Neural progenitor cell (in vitro differentiated cells): Measurements from ENCODE around the gene SLC4A1AP. TPM values are rescaled to one million over a fixed set of nuclear protein-coding genes. Genes with fewer than 3 reads are reported as not detected.
A peak's percentile ranks its signal among the peaks of the same experiment; 100 is the strongest.

ENCODE experiments used
- DNase-seq: peaks from one replicate; pipeline ENCODE4 v3.0.0-alpha.2; 2016; ENCODE audit warnings: low spot score
- H2AFZ ChIP-seq: fragments of 200-600 bp; sonication (generic); replicated peaks from 2 replicates; pipeline ENCODE4 v1.6.1; 2016; ENCODE audit warnings: antibody characterized with exemption
- H3F3A ChIP-seq: fragments of 200-600 bp; sonication (generic); 2 replicates; pipeline ENCODE4 v1.6.1; 2016; ENCODE audit warnings: antibody characterized with exemption, low read depth
- H3K27ac ChIP-seq: fragments of 200-600 bp; sonication (generic); 2 replicates; pipeline ENCODE4 v1.5.1; 2016; ENCODE audit warnings: mild to moderate bottlenecking
- H3K27me3 ChIP-seq: fragments of 200-600 bp; sonication (generic); 2 replicates; pipeline ENCODE4 v1.6.1; 2016; ENCODE audit warnings: mild to moderate bottlenecking, moderate library complexity
- H3K36me3 ChIP-seq: fragments of 200-600 bp; sonication (generic); 2 replicates; pipeline ENCODE4 v1.5.1; 2016
- H3K4me1 ChIP-seq: fragments of 200-600 bp; sonication (generic); 2 replicates; pipeline ENCODE4 v1.6.1; 2016; ENCODE audit warnings: mixed run types
- H3K4me2 ChIP-seq: fragments of 200-600 bp; sonication (generic); 2 replicates; pipeline ENCODE4 v1.6.1; 2016
- H3K4me3 ChIP-seq: fragments of 200-600 bp; sonication (generic); 2 replicates; pipeline ENCODE4 v1.5.1; 2016
- H3K79me2 ChIP-seq: fragments of 200-600 bp; sonication (generic); 2 replicates; pipeline ENCODE4 v1.6.1; 2016; ENCODE audit warnings: low read depth
- H3K9ac ChIP-seq: fragments of 200-600 bp; sonication (generic); 2 replicates; pipeline ENCODE4 v1.6.1; 2016
- H3K9me3 ChIP-seq: fragments of 200-600 bp; sonication (generic); 2 replicates; pipeline ENCODE4 v1.5.1; 2016; ENCODE audit warnings: low read depth
- H4K20me1 ChIP-seq: fragments of 200-600 bp; sonication (generic); 2 replicates; pipeline ENCODE4 v1.6.1; 2016; ENCODE audit warnings: low read depth
- H3K27ac Mint-ChIP-seq: 3 replicates; pipeline ENCODE4 v1.8.0; 2021; ENCODE audit warnings: mixed read lengths
- H3K27me3 Mint-ChIP-seq: 2 replicates; pipeline ENCODE4 v1.8.0; 2022; ENCODE audit warnings: low read depth, mild to moderate bottlenecking, inconsistent platforms, moderate library complexity, mixed read lengths; ENCODE audit not compliant: insufficient read depth
- H3K36me3 Mint-ChIP-seq: 3 replicates; pipeline ENCODE4 v1.8.0; 2021; ENCODE audit warnings: mixed read lengths
- H3K4me1 Mint-ChIP-seq: 3 replicates; pipeline ENCODE4 v1.8.0; 2021; ENCODE audit warnings: mixed read lengths
- H3K4me3 Mint-ChIP-seq: 3 replicates; pipeline ENCODE4 v1.8.0; 2021; ENCODE audit warnings: mild to moderate bottlenecking, moderate library complexity, mixed read lengths
- H3K9me3 Mint-ChIP-seq: 3 replicates; pipeline ENCODE4 v1.8.0; 2020; ENCODE audit warnings: mixed read lengths
- CTCF ChIP-seq: fragments of 200-600 bp; sonication (generic); IDR thresholded peaks from 2 replicates; pipeline ENCODE4 v1.5.1; 2017; ENCODE audit warnings: antibody characterized with exemption, mild to moderate bottlenecking
- EZH2 ChIP-seq: fragments of 200-600 bp; sonication (generic); IDR thresholded peaks from 2 replicates; pipeline ENCODE4 v1.6.1; 2017; ENCODE audit warnings: antibody characterized with exemption, mild to moderate bottlenecking, moderate library complexity
- EZH2phosphoT487 ChIP-seq: fragments of 200-600 bp; sonication (generic); IDR thresholded peaks from 2 replicates; pipeline ENCODE4 v1.6.1; 2017; ENCODE audit warnings: antibody characterized with exemption
- total RNA-seq: library from RNA; depleted of rRNA; stranded (reverse); fragments of >200 nt; gene quantifications from 2 replicates; pipeline ENCODE4 v1.2.3, GENCODE V29; 2015; ENCODE audit warnings: low replicate concordance

SLC4A1AP gene
- total RNA-seq, 1 donor from 2014 or later = 32.2 TPM

- H2AFZ ChIP-seq = peak overlapping the region; percentile 98
- H3K4me2 ChIP-seq = peak overlapping the region; percentile 80
- no peaks in the 10 kb centered on the region for H4K20me1 ChIP-seq
- no peaks in the 10 kb centered on the region for H3K36me3 Mint-ChIP-seq
- peak overlapping the region; percentile 42 for H3K4me3 ChIP-seq
- peak; percentile 77 for DNase-seq
- no peaks in the 10 kb centered on the region for H3K79me2 ChIP-seq
- no peak overlapping the region for H3K9ac ChIP-seq
- no peak for TF ChIP-seq EZH2phosphoT487
- peak; percentile 44 for TF ChIP-seq EZH2
- peaks cover 23% of the 10 kb centered on the region for H3F3A ChIP-seq
- no peaks in the 10 kb centered on the region for H3K9me3 ChIP-seq
- H3K36me3 ChIP-seq = no peaks in the 10 kb centered on the region
- H3K27ac ChIP-seq = no peak overlapping the region
- H3K27me3 Mint-ChIP-seq = peaks cover 14% of the 10 kb centered on the region
- peak overlapping the region; percentile 23 for H3K4me3 Mint-ChIP-seq
- peaks cover 7% of the 10 kb centered on the region for H3K4me1 Mint-ChIP-seq
- H3K9me3 Mint-ChIP-seq = peaks cover 6% of the 10 kb centered on the region
- H3K27ac Mint-ChIP-seq = no peak overlapping the region
- H3K4me1 ChIP-seq = peaks cover 10% of the 10 kb centered on the region
- peaks cover 8% of the 10 kb centered on the region for H3K27me3 ChIP-seq
Measured at GRCh38 chr2:27735263-27735904, 71.7 kb downstream of the SLC4A1AP start.

GRCh38 chr2:27736031-27736889, 72.6 kb downstream of the SLC4A1AP start:
- peaks cover 10% of the 10 kb centered on the region for H3K4me1 ChIP-seq
- DNase-seq = no peak
- Mint-ChIP-seq H3K27me3 (peaks cover 12% of the 10 kb centered on the region), H3K4me3 (no peak overlapping the region), H3K27ac (no peak overlapping the region), H3K36me3 (no peaks in the 10 kb centered on the region), H3K4me1 (peaks cover 5% of the 10 kb centered on the region), H3K9me3 (peaks cover 6% of the 10 kb centered on the region)
- no peak overlapping the region for H3K9ac ChIP-seq
- no peaks in the 10 kb centered on the region for H3K79me2 ChIP-seq
- peaks cover 8% of the 10 kb centered on the region for H3K27me3 ChIP-seq
- no peaks in the 10 kb centered on the region for H3K36me3 ChIP-seq
- H3K27ac ChIP-seq = no peak overlapping the region
- H3K4me3 ChIP-seq = no peak overlapping the region
- peak overlapping the region; percentile 98 for H2AFZ ChIP-seq
- H3K9me3 ChIP-seq = no peaks in the 10 kb centered on the region
- no peaks in the 10 kb centered on the region for H4K20me1 ChIP-seq
- H3K4me2 ChIP-seq = peak overlapping the region; percentile 80
- TF ChIP-seq EZH2 = no peak
- no peak for TF ChIP-seq EZH2phosphoT487
- no peak for TF ChIP-seq CTCF
- peaks cover 23% of the 10 kb centered on the region for H3F3A ChIP-seq

- Mint-ChIP-seq H3K4me3 (no peak overlapping the region), H3K27me3 (peaks cover 11% of the 10 kb centered on the region)
Measured at GRCh38 chr2:27736890-27737204, 73.2 kb downstream of the SLC4A1AP start.

More at GRCh38 chr2:27736890-27737204, 73.2 kb downstream of the SLC4A1AP start:
- Histone ChIP-seq H3K79me2 (no peaks in the 10 kb centered on the region), H3K9me3 (no peaks in the 10 kb centered on the region), H3K27me3 (peaks cover 8% of the 10 kb centered on the region), H3K4me1 (peaks cover 10% of the 10 kb centered on the region), H3K36me3 (no peaks in the 10 kb centered on the region), H3F3A (peaks cover 23% of the 10 kb centered on the region), H3K27ac (no peak overlapping the region), H3K4me2 (no peak overlapping the region), H2AFZ (no peak overlapping the region), H4K20me1 (no peaks in the 10 kb centered on the region), H3K9ac (no peak overlapping the region), H3K4me3 (no peak overlapping the region)
- TF ChIP-seq CTCF = no peak
- Mint-ChIP-seq H3K9me3 (peaks cover 6% of the 10 kb centered on the region), H3K27ac (no peak overlapping the region), H3K36me3 (no peaks in the 10 kb centered on the region), H3K4me1 (peaks cover 4% of the 10 kb centered on the region)
- no peak for DNase-seq
